Measurements from ENCODE around the gene RHOA. TPM values are rescaled to one million over a fixed set of nuclear protein-coding genes. Genes with fewer than 3 reads are reported as not detected.

The RHOA gene
- total RNA-seq, 1 experiment from 2014 or later: 278 TPM

DNA sequence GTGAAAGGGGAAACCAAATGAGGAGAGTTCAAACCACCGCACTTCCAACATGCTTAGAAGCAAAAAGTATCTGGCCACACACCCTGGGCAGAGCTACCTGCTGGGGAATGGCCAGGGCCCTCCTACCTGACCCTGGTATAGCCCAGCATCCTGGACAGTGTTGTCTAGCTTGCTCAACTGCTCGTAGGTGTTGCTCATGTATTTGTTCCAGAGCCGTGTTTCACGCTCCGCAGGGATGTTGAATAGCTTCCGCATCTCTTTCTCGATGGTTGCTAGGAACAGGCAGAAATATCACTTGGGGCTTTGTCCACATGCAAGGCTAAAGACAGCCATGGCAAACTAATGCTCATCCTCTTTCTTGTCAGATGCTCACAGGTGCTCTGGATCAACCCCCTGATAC is 87.0 kb downstream of the RHOA start:
- ChIA-PET POLR2A (ENCODE audit: unreplicated experiment) (interaction anchor here (0.7 kb wide), 1 partner anchor 33 kb away, joined by 4 read pairs; no protein-coding TSS in a partner anchor), CTCF (interaction anchor here (0.6 to 0.7 kb wide), 2 partner anchors 104 to 119 kb away, joined by 3 to 5 read pairs; partner anchors contain the start of gene NICN1)
- Histone ChIP-seq H3K36me3 (ENCODE audit: low read depth, low read length) (peaks cover 58% of the 10 kb centered on the region), H3K4me2 (ENCODE audit: low read length) (no peak overlapping the region), H3K79me2 (ENCODE audit: low read length) (no peaks in the 10 kb centered on the region), H3K4me3 (ENCODE audit: low read length) (no peak overlapping the region), H2AFZ (ENCODE audit: low read length) (no peak overlapping the region), H3K9me3 (ENCODE audit: low read length) (no peaks in the 10 kb centered on the region), H3F3A (ENCODE audit: low read length, unreplicated experiment) (no peaks in the 10 kb centered on the region), H4K20me1 (ENCODE audit: low read length) (no peaks in the 10 kb centered on the region), H3K9ac (ENCODE audit: low read length) (no peak overlapping the region), H3K9me2 (replicated peaks; ENCODE audit: low read length) (no peaks in the 10 kb centered on the region), H3K4me1 (ENCODE audit: insufficient read depth, low read length) (no peaks in the 10 kb centered on the region), H3K27me3 (ENCODE audit: low read length) (no peaks in the 10 kb centered on the region), H3K27ac (ENCODE audit: low read length) (no peak overlapping the region)
- intact Hi-C loops (cut with micrococcal nuclease): no loop called here
- BruUV-seq (replicated peaks): no TSS peak
- no peak for TF ChIP-seq EZH2 (IDR thresholded peaks at IDR 0.05; ENCODE audit: low read length, unreplicated experiment)
- TF ChIP-seq, protein P1, sequence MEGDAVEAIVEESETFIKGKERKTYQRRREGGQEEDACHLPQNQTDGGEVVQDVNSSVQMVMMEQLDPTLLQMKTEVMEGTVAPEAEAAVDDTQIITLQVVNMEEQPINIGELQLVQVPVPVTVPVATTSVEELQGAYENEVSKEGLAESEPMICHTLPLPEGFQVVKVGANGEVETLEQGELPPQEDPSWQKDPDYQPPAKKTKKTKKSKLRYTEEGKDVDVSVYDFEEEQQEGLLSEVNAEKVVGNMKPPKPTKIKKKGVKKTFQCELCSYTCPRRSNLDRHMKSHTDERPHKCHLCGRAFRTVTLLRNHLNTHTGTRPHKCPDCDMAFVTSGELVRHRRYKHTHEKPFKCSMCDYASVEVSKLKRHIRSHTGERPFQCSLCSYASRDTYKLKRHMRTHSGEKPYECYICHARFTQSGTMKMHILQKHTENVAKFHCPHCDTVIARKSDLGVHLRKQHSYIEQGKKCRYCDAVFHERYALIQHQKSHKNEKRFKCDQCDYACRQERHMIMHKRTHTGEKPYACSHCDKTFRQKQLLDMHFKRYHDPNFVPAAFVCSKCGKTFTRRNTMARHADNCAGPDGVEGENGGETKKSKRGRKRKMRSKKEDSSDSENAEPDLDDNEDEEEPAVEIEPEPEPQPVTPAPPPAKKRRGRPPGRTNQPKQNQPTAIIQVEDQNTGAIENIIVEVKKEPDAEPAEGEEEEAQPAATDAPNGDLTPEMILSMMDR (conservative IDR thresholded peaks at IDR 0.05; ENCODE audit: low read depth, low read length): no peak
- no peak for TF ChIP-seq EZH2phosphoT487 (IDR thresholded peaks at IDR 0.05; ENCODE audit: borderline replicate concordance, low read length)
- ATAC-seq (no peak), DNase-seq (no peak)

DNA sequence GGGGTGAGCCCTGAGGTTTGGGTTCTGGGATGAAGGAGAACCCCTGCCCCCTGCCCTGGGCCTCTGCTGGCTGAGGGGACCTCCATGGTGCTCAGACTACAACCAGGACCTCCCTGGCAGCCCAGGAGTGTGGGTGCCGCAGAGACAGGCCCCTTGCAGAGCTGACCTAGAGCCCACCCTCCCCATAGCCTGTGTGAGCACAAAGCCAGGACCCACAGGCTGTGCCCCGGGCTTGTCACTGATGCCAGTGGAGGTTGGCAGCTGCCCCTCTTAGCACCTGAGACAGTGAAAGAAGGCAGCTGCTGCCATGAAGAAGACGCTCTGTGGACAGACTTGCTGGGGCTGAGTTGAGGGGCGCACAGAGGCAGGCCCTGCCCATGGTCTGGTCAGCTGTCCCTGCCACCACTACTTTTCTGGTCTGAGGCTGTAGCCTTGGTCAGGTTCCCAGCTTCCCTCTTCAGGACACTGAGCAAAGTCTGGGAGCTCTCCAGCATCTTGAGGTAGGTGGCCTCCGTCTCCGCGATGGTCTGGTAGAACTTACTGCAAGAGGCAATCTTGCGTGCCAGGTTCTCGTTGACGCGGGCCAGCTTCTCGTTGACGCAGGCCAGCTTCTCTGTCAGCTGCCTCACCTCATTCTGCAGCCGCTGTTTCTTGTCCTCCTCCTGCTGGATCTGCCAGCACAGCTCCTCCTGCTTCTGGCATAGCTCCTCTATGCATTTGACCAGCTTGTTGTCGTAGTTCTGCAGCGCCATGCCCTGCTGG is 94.9 kb downstream of the RHOA start:
- no peak overlapping the region for H3K27ac ChIP-seq (ENCODE audit: low read length)
- no peaks in the 10 kb centered on the region for H3K9me2 ChIP-seq (replicated peaks; ENCODE audit: low read length)
- no peak for DNase-seq
- H3F3A ChIP-seq (ENCODE audit: low read length, unreplicated experiment): no peaks in the 10 kb centered on the region
- H3K9ac ChIP-seq (ENCODE audit: low read length): no peak overlapping the region
- intact Hi-C loops (cut with micrococcal nuclease): no loop called here
- no peaks in the 10 kb centered on the region for H3K27me3 ChIP-seq (ENCODE audit: low read length)
- no peak overlapping the region for H2AFZ ChIP-seq (ENCODE audit: low read length)
- no peak for ATAC-seq
- H3K9me3 ChIP-seq (ENCODE audit: low read length): no peaks in the 10 kb centered on the region
- H4K20me1 ChIP-seq (ENCODE audit: low read length): no peaks in the 10 kb centered on the region
- no peaks in the 10 kb centered on the region for H3K4me1 ChIP-seq (ENCODE audit: insufficient read depth, low read length)
- H3K4me3 ChIP-seq (ENCODE audit: low read length): no peak overlapping the region
- no peak for TF ChIP-seq EZH2 (IDR thresholded peaks at IDR 0.05; ENCODE audit: low read length, unreplicated experiment)
- TF ChIP-seq EZH2phosphoT487 (IDR thresholded peaks at IDR 0.05; ENCODE audit: borderline replicate concordance, low read length): no peak
- TF ChIP-seq, protein P1 (conservative IDR thresholded peaks at IDR 0.05; ENCODE audit: low read depth, low read length): no peak
- CTCF ChIA-PET: no interaction called here
- BruUV-seq (replicated peaks): no TSS peak
- H3K36me3 ChIP-seq (ENCODE audit: low read depth, low read length): peaks cover 34% of the 10 kb centered on the region
- POLR2A ChIA-PET (ENCODE audit: unreplicated experiment): no interaction called here
- no peak overlapping the region for H3K4me2 ChIP-seq (ENCODE audit: low read length)
- H3K79me2 ChIP-seq (ENCODE audit: low read length): no peaks in the 10 kb centered on the region

All from PC-3 (cell line).